Inflammatory macrophage treated with lipopolysaccharide for 4 hours (primary cell): ENCODE data around the gene DGKB.
A peak's percentile ranks its signal among the peaks of the same experiment; 100 is the strongest.

Source experiments
- DNase-seq: peaks from one replicate; pipeline ENCODE4 v3.0.0-alpha.2; 2020

Gene DGKB

GRCh38 chr7:14752301-14752700 lies 150.2 kb downstream of the DGKB start:
- no peak for DNase-seq

GRCh38 chr7:14751461-14751860 lies 151.1 kb downstream of the DGKB start:
- no peak for DNase-seq

- no peak for DNase-seq
Measured at GRCh38 chr7:14748461-14748860, 154.1 kb downstream of the DGKB start.

- no peak for DNase-seq
Measured at GRCh38 chr7:14747701-14748100, 154.8 kb downstream of the DGKB start.

GRCh38 chr7:14745076-14745475 lies 157.5 kb downstream of the DGKB start:
- no peak for DNase-seq

- no peak for DNase-seq
Measured at GRCh38 chr7:14740606-14741005, 161.9 kb downstream of the DGKB start.

GRCh38 chr7:14739841-14740185 lies 162.7 kb downstream of the DGKB start:
- DNase-seq = no peak

- no peak for DNase-seq
Measured at GRCh38 chr7:14739168-14739840, 163.2 kb downstream of the DGKB start.

GRCh38 chr7:14738086-14738485 lies 164.5 kb downstream of the DGKB start:
- no peak for DNase-seq

- DNase-seq = no peak
Measured at GRCh38 chr7:14734839-14735321, 167.7 kb downstream of the DGKB start.

GRCh38 chr7:14720785-14721184 lies 181.8 kb downstream of the DGKB start:
- no peak for DNase-seq

GRCh38 chr7:14717816-14718215 lies 184.7 kb downstream of the DGKB start:
- no peak for DNase-seq

GRCh38 chr7:14717169-14717568 lies 185.4 kb downstream of the DGKB start:
- DNase-seq = no peak

- DNase-seq = no peak
Measured at GRCh38 chr7:14714161-14714728, 188.3 kb downstream of the DGKB start.

- no peak for DNase-seq
Measured at GRCh38 chr7:14698239-14698638, 204.3 kb downstream of the DGKB start.

GRCh38 chr7:14697684-14698083 lies 204.9 kb downstream of the DGKB start:
- no peak for DNase-seq

GRCh38 chr7:14691597-14692203 lies 210.9 kb downstream of the DGKB start:
- peak; percentile 36 for DNase-seq

- no peak for DNase-seq
Measured at GRCh38 chr7:14691034-14691433, 211.5 kb downstream of the DGKB start.

- DNase-seq = no peak
Measured at GRCh38 chr7:14690486-14690885, 212.1 kb downstream of the DGKB start.

- peak; percentile 65 for DNase-seq
Measured at GRCh38 chr7:14690075-14690474, 212.5 kb downstream of the DGKB start.

- DNase-seq = no peak
Measured at GRCh38 chr7:14688208-14688607, 214.3 kb downstream of the DGKB start.

GRCh38 chr7:14687777-14688176 lies 214.8 kb downstream of the DGKB start:
- DNase-seq = no peak

GRCh38 chr7:14687241-14687640 lies 215.3 kb downstream of the DGKB start:
- DNase-seq = no peak

- DNase-seq = no peak
Measured at GRCh38 chr7:14685167-14685566, 217.4 kb downstream of the DGKB start.
